Measurements from ENCODE around the gene EDIL3.

The EDIL3 gene

GRCh38 chr5:83987513-83988292 lies 397.0 kb downstream of the EDIL3 start:
- Histone ChIP-seq H3K27ac (ENCODE audit: low read length) (no peak overlapping the region), H3K27me3 (ENCODE audit: control insufficient read depth, insufficient read depth, low read length) (no peaks in the 10 kb centered on the region)

GRCh38 chr5:83983852-83984251 lies 400.8 kb downstream of the EDIL3 start:
- no peaks in the 10 kb centered on the region for H3K27me3 ChIP-seq (ENCODE audit: control insufficient read depth, insufficient read depth, low read length)
- no peaks in the 10 kb centered on the region for H3K36me3 ChIP-seq (ENCODE audit: control insufficient read depth, insufficient read depth, low read length)
- no peak overlapping the region for H3K27ac ChIP-seq (ENCODE audit: low read length)
- WGBS (ENCODE audit: insufficient coverage, insufficient read length), result 100% methylated on average over 1 of the region's 4 CpGs
- no peak for DNase-seq (ENCODE audit: low read depth, low spot score)
- H3K4me1 ChIP-seq (ENCODE audit: control insufficient read depth, insufficient read depth, low read length), result peaks cover 1% of the 10 kb centered on the region
- no peak overlapping the region for H3K4me3 ChIP-seq (ENCODE audit: low read length)
- no peaks in the 10 kb centered on the region for H3K9me3 ChIP-seq (ENCODE audit: control insufficient read depth, insufficient read depth, low read length)

More at GRCh38 chr5:83987513-83988292, 397.0 kb downstream of the EDIL3 start:
- H3K36me3 ChIP-seq (ENCODE audit: control insufficient read depth, insufficient read depth, low read length), result no peaks in the 10 kb centered on the region
- WGBS (ENCODE audit: insufficient coverage, insufficient read length), result no CpG with 5 or more reads among the region's 4 CpGs
- H3K9me3 ChIP-seq (ENCODE audit: control insufficient read depth, insufficient read depth, low read length), result no peaks in the 10 kb centered on the region
- H3K4me1 ChIP-seq (ENCODE audit: control insufficient read depth, insufficient read depth, low read length), result peaks cover 1% of the 10 kb centered on the region
- DNase-seq (ENCODE audit: low read depth, low spot score), result no peak
- no peak overlapping the region for H3K4me3 ChIP-seq (ENCODE audit: low read length)

- H3K36me3 ChIP-seq (ENCODE audit: control insufficient read depth, insufficient read depth, low read length), result no peaks in the 10 kb centered on the region
- WGBS (ENCODE audit: insufficient coverage, insufficient read length), result no CpG with 5 or more reads among the region's 7 CpGs
- no peak for DNase-seq (ENCODE audit: low read depth, low spot score)
These were observed 410.5 kb downstream of the EDIL3 start for GRCh38 chr5:83973925-83974815.

DNA sequence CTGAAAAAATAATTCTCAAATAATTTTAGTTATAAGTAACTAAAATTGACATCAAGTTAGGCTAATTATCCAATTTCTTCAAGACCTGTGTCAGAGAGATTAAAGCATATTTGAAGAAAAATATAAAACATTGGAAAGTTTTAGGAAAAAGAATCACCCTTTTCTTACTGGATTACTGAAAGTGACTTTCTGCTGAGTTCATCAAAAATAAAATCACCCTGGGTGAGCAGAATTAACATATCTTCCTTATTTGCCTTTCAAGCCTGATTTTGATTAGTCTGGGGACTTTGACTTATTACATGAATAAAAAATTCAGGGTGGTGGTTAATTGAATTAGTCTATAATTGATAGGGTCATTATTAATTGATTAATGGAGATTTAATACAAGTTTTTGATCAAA lies 411.8 kb downstream of the EDIL3 start:
- no peaks in the 10 kb centered on the region for H3K27me3 ChIP-seq (ENCODE audit: control insufficient read depth, insufficient read depth, low read length)
- H3K4me1 ChIP-seq (ENCODE audit: control insufficient read depth, insufficient read depth, low read length), result no peaks in the 10 kb centered on the region; the same call in 1 of the 2 replicates
- no peaks in the 10 kb centered on the region for H3K36me3 ChIP-seq (ENCODE audit: control insufficient read depth, insufficient read depth, low read length)
- no peak for DNase-seq (ENCODE audit: low read depth, low spot score)
- H3K9me3 ChIP-seq (ENCODE audit: control insufficient read depth, insufficient read depth, low read length), result no peaks in the 10 kb centered on the region
- H3K4me3 ChIP-seq (ENCODE audit: low read length), result no peak overlapping the region
- no peak overlapping the region for H3K27ac ChIP-seq (ENCODE audit: low read length)

More at GRCh38 chr5:83973925-83974815, 410.5 kb downstream of the EDIL3 start:
- Histone ChIP-seq H3K27me3 (ENCODE audit: control insufficient read depth, insufficient read depth, low read length) (no peaks in the 10 kb centered on the region), H3K9me3 (ENCODE audit: control insufficient read depth, insufficient read depth, low read length) (no peaks in the 10 kb centered on the region), H3K4me3 (ENCODE audit: low read length) (no peak overlapping the region), H3K27ac (ENCODE audit: low read length) (no peak overlapping the region), H3K4me1 (ENCODE audit: control insufficient read depth, insufficient read depth, low read length) (no peaks in the 10 kb centered on the region; the same call in 1 of the 2 replicates)

DNA sequence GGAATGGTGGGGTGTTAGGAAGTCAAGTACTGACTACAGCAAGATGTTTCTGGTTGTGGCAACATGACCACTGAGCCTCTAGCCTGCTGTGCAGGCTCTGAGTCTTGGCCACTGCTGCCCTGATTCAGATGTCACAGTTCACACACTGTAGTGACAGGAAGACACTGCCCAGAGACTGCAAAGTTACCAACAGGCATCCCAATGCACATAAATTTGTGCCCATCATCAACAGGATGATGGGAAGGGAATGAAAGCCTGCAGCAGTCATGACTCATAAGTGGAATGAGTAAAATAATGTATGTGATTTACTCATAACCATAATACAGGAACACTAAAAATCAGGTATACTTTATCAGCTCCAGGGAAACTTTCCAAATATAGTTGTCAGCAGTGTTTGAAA lies 412.4 kb downstream of the EDIL3 start:
- no peaks in the 10 kb centered on the region for H3K27me3 ChIP-seq (ENCODE audit: control insufficient read depth, insufficient read depth, low read length)
- no peak overlapping the region for H3K4me3 ChIP-seq (ENCODE audit: low read length)
- H3K9me3 ChIP-seq (ENCODE audit: control insufficient read depth, insufficient read depth, low read length), result no peaks in the 10 kb centered on the region
- no peaks in the 10 kb centered on the region for H3K36me3 ChIP-seq (ENCODE audit: control insufficient read depth, insufficient read depth, low read length)
- no peak for DNase-seq (ENCODE audit: low read depth, low spot score)
- no peak overlapping the region for H3K27ac ChIP-seq (ENCODE audit: low read length)
- no peaks in the 10 kb centered on the region; the same call in 1 of the 2 replicates for H3K4me1 ChIP-seq (ENCODE audit: control insufficient read depth, insufficient read depth, low read length)

DNA sequence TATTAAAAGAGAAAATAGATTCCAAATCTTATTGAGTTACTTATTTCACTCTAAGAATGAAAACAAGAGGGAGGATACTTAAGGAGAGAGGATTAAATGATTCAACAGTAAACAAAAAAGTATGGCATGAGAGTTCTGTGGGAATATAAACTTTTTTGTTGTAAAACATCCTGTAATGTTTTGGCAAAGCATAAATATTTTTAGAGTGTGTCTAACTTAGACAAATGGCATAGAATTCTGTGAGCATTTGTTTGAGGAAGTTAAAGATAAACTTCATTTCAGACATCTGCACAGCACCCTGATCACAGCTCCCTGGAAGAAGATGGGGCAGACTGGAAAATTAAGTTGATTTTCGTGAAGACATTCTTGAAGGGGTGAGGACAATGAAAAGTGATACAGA lies 417.3 kb downstream of the EDIL3 start:
- Histone ChIP-seq H3K4me1 (ENCODE audit: control insufficient read depth, insufficient read depth, low read length) (no peaks in the 10 kb centered on the region), H3K4me3 (ENCODE audit: low read length) (no peak overlapping the region), H3K27ac (ENCODE audit: low read length) (no peak overlapping the region), H3K36me3 (ENCODE audit: control insufficient read depth, insufficient read depth, low read length) (no peaks in the 10 kb centered on the region), H3K9me3 (ENCODE audit: control insufficient read depth, insufficient read depth, low read length) (no peaks in the 10 kb centered on the region), H3K27me3 (ENCODE audit: control insufficient read depth, insufficient read depth, low read length) (no peaks in the 10 kb centered on the region)
- no peak for DNase-seq (ENCODE audit: low read depth, low spot score)
- WGBS (ENCODE audit: insufficient coverage, insufficient read length), result no CpG with 5 or more reads among the region's 1 CpG

DNA sequence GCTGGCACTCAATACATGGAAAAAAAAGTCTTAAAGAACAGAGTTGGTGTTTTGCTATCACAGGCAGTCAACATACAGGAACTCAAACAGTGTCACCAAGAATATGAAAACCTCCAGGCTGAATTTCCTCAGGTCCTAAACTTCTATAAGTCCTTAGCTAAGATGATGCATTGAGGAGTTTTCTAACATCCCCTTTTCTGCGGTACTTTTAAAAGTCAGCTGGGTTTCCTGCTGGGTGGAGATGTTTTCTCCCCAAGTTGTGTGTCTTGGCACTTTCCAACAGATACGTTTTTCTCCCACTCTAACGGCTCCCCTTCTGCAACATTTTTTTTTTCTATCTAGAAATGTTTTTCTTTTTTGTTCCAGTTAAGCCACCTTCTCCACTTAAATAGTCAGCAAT lies 419.2 kb downstream of the EDIL3 start:
- no peaks in the 10 kb centered on the region for H3K4me1 ChIP-seq (ENCODE audit: control insufficient read depth, insufficient read depth, low read length)
- no peak overlapping the region for H3K4me3 ChIP-seq (ENCODE audit: low read length)
- no peak for DNase-seq (ENCODE audit: low read depth, low spot score)

GRCh38 chr5:83964271-83964670 lies 420.4 kb downstream of the EDIL3 start:
- H3K4me1 ChIP-seq (ENCODE audit: control insufficient read depth, insufficient read depth, low read length), result no peaks in the 10 kb centered on the region
- no CpG with 5 or more reads among the region's 1 CpG for WGBS (ENCODE audit: insufficient coverage, insufficient read length)
- no peak overlapping the region for H3K4me3 ChIP-seq (ENCODE audit: low read length)
- DNase-seq (ENCODE audit: low read depth, low spot score), result no peak
- no peaks in the 10 kb centered on the region for H3K36me3 ChIP-seq (ENCODE audit: control insufficient read depth, insufficient read depth, low read length)
- no peak overlapping the region for H3K27ac ChIP-seq (ENCODE audit: low read length)
- H3K27me3 ChIP-seq (ENCODE audit: control insufficient read depth, insufficient read depth, low read length), result no peaks in the 10 kb centered on the region
- H3K9me3 ChIP-seq (ENCODE audit: control insufficient read depth, insufficient read depth, low read length), result no peaks in the 10 kb centered on the region

More for the DNA sequence above, 419.2 kb downstream of the EDIL3 start:
- Histone ChIP-seq H3K36me3 (ENCODE audit: control insufficient read depth, insufficient read depth, low read length) (no peaks in the 10 kb centered on the region), H3K27ac (ENCODE audit: low read length) (no peak overlapping the region), H3K27me3 (ENCODE audit: control insufficient read depth, insufficient read depth, low read length) (no peaks in the 10 kb centered on the region), H3K9me3 (ENCODE audit: control insufficient read depth, insufficient read depth, low read length) (no peaks in the 10 kb centered on the region)
- no CpG with 5 or more reads among the region's 3 CpGs for WGBS (ENCODE audit: insufficient coverage, insufficient read length)

GRCh38 chr5:83957188-83957587 lies 427.5 kb downstream of the EDIL3 start:
- no peaks in the 10 kb centered on the region for H3K36me3 ChIP-seq (ENCODE audit: control insufficient read depth, insufficient read depth, low read length)
- no peak for DNase-seq (ENCODE audit: low read depth, low spot score)
- H3K27ac ChIP-seq (ENCODE audit: low read length), result no peak overlapping the region
- no peaks in the 10 kb centered on the region for H3K4me1 ChIP-seq (ENCODE audit: control insufficient read depth, insufficient read depth, low read length)
- H3K9me3 ChIP-seq (ENCODE audit: control insufficient read depth, insufficient read depth, low read length), result no peaks in the 10 kb centered on the region
- WGBS (ENCODE audit: insufficient coverage, insufficient read length), result no CpG with 5 or more reads among the region's 1 CpG
- no peaks in the 10 kb centered on the region for H3K27me3 ChIP-seq (ENCODE audit: control insufficient read depth, insufficient read depth, low read length)
- no peak overlapping the region for H3K4me3 ChIP-seq (ENCODE audit: low read length)

DNA sequence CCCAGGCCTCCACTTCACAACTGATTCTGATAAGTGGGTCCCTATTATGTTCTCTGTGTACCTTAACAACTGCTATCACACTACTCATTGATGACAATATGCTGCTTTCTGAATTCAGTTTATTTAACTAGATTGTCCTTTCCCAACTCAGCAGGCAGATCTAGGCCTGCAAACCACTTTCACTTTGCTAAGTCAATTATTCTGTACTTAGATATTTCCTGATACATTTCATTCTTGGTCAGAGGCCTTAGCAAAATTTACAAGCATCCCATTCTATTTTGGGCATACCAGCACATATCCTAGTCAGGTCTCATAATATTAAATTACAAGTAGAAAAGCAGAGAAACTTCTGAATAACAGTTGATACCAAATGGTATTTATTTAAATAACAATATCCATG lies 428.3 kb downstream of the EDIL3 start:
- Histone ChIP-seq H3K27me3 (ENCODE audit: control insufficient read depth, insufficient read depth, low read length) (no peaks in the 10 kb centered on the region), H3K4me1 (ENCODE audit: control insufficient read depth, insufficient read depth, low read length) (no peaks in the 10 kb centered on the region), H3K27ac (ENCODE audit: low read length) (no peak overlapping the region), H3K36me3 (ENCODE audit: control insufficient read depth, insufficient read depth, low read length) (no peaks in the 10 kb centered on the region), H3K9me3 (ENCODE audit: control insufficient read depth, insufficient read depth, low read length) (no peaks in the 10 kb centered on the region), H3K4me3 (ENCODE audit: low read length) (no peak overlapping the region)
- no peak for DNase-seq (ENCODE audit: low read depth, low spot score)

Measured in iPS DF 6.9 (cell line).